Measurements from ENCODE around the gene APCDD1L.

Gene APCDD1L

GRCh38 chr20:58492074-58492718 lies 23.0 kb downstream of the APCDD1L start:
- no peak for DNase-seq (ENCODE audit: low spot score)

GRCh38 chr20:58486207-58486606 lies 29.0 kb downstream of the APCDD1L start:
- no peak for DNase-seq (ENCODE audit: low spot score)

GRCh38 chr20:58485393-58485792 lies 29.8 kb downstream of the APCDD1L start:
- DNase-seq (ENCODE audit: low spot score): no peak

GRCh38 chr20:58483470-58483869 lies 31.7 kb downstream of the APCDD1L start:
- DNase-seq (ENCODE audit: low spot score): no peak

- DNase-seq (ENCODE audit: low spot score): no peak
Observed at GRCh38 chr20:58483051-58483450, 32.1 kb downstream of the APCDD1L start.

GRCh38 chr20:58482416-58482815 lies 32.8 kb downstream of the APCDD1L start:
- DNase-seq (ENCODE audit: low spot score): no peak

GRCh38 chr20:58481481-58482021 lies 33.6 kb downstream of the APCDD1L start:
- peak; percentile 74 for DNase-seq (ENCODE audit: low spot score)

- DNase-seq (ENCODE audit: low spot score): no peak
Observed at GRCh38 chr20:58480551-58481336, 34.5 kb downstream of the APCDD1L start.

- no peak for DNase-seq (ENCODE audit: low spot score)
Observed at GRCh38 chr20:58479726-58480440, 35.3 kb downstream of the APCDD1L start.

GRCh38 chr20:58478141-58478805 lies 36.9 kb downstream of the APCDD1L start:
- DNase-seq (ENCODE audit: low spot score): no peak

GRCh38 chr20:58475466-58475865 lies 39.7 kb downstream of the APCDD1L start:
- no peak for DNase-seq (ENCODE audit: low spot score)

- no peak for DNase-seq (ENCODE audit: low spot score)
Observed at GRCh38 chr20:58473453-58474425, 41.5 kb downstream of the APCDD1L start.

- no peak for DNase-seq (ENCODE audit: low spot score)
Observed at GRCh38 chr20:58472273-58473018, 42.8 kb downstream of the APCDD1L start.

- DNase-seq (ENCODE audit: low spot score): no peak
Observed at GRCh38 chr20:58471193-58472164, 43.7 kb downstream of the APCDD1L start.

GRCh38 chr20:58470336-58471192 lies 44.6 kb downstream of the APCDD1L start:
- no peak for DNase-seq (ENCODE audit: low spot score)

GRCh38 chr20:58469616-58470015 lies 45.6 kb downstream of the APCDD1L start:
- no peak for DNase-seq (ENCODE audit: low spot score)

- DNase-seq (ENCODE audit: low spot score): no peak
Observed at GRCh38 chr20:58467572-58468527, 47.3 kb downstream of the APCDD1L start.

Measured in AG08395 (cell line).